ENCODE results near the gene JAM3.

Gene JAM3

DNA sequence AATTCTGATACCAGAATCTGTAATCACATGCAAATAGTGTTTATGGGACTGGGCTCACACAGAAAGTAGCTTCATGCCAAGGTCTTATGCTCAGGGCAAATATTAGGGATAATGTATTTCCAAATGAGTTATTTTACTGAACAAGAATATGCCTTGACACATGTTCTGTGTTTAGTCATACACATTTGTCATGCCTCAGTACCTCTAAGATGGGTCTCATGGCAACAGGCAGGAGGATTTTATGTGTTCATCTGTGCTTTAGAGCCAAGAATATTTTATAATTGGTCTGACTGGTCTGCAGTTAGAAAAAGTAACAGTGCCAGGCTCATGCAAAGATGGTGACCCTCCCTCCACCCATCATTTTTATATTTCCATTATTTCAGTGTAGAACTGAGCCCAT is 49.1 kb downstream of the JAM3 start:
- no peak for DNase-seq

GRCh38 chr11:134119094-134119493 is 50.2 kb downstream of the JAM3 start:
- no peak for DNase-seq

DNA sequence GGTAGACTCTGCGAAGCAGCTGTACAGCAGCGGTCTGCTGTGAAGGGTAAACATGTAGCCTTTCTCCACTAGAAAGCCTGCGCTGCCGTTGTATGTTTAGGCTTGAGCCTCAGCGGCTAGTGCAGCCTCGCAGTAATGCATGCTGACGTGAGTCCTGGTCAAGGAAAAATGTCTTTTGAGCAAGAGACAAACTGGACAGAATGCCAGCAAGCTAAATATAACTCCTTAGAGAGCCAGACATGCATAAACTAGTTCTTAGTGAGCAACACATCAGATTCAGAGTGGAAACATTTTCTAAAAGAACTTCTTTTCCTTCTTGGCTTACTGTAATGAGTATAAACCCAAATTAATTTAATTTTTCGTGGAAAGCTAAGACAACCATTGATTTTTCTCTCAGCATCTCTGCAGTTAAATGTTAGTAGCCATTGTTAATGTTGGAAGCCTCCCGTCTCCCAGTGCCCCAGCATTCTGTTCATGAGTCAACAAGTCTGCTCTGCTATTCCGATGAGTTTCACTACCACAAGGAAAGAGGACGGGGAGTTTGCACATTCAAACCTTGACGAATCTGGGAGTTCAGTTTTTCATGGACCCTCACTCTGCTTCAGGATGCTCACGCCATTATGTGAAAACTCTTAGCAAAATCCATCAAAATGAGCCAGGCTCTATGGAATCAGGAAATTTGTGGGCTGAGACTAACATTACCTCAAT is 51.4 kb downstream of the JAM3 start:
- no peak for DNase-seq

DNA sequence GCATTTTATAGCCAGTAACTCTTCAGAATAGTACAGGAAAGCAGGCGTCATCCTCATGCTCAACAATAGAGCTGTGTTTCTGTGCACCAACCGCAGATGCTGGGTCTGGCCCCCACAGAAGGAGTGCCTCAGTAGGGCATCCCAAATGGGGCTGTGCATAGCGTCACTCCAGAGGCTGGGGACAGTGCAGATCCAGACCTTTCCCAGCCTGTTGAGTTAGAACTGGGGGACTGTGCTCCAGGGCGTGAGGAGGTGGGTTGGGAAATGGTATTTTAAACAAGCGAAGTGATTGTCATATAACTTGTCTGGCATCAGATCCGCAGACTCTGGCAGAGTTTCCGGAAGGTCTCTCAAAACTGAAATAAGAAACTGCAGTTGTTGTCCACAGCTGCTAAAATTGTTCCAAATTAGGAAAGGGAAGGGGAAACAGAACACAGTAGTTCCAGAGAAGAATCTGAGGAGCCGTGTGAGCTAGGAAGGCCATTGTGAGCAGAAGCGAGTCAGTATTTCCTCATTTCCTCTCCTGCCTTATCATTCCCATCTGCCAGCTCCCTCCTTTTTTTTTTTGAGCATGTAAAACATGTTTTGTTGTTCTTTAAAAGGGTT is 52.2 kb downstream of the JAM3 start:
- no peak for DNase-seq

- DNase-seq: no peak
These were observed 56.0 kb downstream of the JAM3 start for GRCh38 chr11:134124660-134125451.

DNA sequence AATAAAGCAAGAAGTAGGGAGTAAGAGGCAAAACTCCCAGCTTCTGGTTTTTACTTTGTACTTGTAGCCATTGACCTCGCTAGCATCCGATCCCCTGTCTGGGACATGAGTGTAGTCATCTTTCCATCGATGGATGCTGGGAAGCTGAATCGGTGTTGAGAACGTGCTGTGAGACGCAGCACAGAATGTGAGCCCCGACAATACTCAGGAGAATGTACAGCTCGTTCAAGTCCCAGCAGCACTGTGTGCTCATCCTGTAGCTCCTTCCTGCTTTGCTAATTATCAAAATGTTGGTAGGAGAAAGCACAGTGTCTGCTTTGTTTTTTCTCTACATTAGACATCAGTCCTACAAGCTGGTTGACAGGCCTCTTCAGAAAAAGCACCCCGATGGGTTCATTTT is 56.6 kb downstream of the JAM3 start:
- no peak for DNase-seq

- no peak for DNase-seq
These were observed 57.4 kb downstream of the JAM3 start for GRCh38 chr11:134126217-134126822.

- DNase-seq: no peak
These were observed 62.9 kb downstream of the JAM3 start for GRCh38 chr11:134131628-134132244.

- no peak for DNase-seq
These were observed 63.9 kb downstream of the JAM3 start for GRCh38 chr11:134132808-134133207.

- DNase-seq: no peak
These were observed 65.3 kb downstream of the JAM3 start for GRCh38 chr11:134134167-134134566.

DNA sequence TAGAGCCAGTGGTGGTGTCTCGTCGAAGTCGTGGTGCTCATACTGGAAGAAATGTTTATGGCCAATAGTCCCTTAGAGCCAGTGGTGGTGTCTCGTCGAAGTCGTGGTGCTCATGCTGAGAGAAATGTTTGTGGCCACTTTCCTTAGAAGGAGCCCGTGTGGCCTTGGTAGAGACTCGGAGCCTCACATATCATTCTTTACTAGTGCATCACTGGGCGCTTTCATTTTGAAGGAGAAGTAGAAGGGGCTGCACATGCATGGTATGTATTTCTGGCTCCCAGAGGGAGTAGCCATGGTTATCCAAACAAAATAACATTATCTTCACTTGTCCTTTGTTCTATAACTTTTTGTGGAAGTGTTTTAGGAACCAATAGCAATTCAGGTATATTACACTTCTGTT is 69.5 kb downstream of the JAM3 start:
- no peak for DNase-seq

- no peak for DNase-seq
These were observed 70.5 kb downstream of the JAM3 start for GRCh38 chr11:134139303-134139872.

- DNase-seq: no peak
These were observed 71.0 kb downstream of the JAM3 start for GRCh38 chr11:134139873-134140331.

- no peak for DNase-seq
These were observed 72.2 kb downstream of the JAM3 start for GRCh38 chr11:134140961-134141490.

DNA sequence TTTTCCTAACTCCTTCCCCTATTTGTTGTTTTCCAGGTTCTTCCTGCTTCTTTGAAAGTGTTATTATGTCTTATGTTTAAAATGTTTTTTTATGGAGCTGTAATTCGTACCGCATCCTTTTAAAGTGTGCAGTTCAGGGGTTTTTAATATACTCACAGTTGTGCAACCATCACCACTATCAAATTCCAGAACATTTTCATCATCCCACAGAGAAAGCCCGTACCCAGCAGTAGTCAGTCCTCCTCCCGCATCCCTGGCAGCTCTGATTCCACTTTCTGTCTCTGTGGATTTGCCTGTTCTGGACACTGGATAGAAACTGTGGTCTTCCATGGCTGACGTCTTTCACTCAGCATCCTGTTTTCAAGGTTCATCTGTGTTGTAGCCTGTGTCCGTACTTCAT is 73.7 kb downstream of the JAM3 start:
- DNase-seq: no peak

DNA sequence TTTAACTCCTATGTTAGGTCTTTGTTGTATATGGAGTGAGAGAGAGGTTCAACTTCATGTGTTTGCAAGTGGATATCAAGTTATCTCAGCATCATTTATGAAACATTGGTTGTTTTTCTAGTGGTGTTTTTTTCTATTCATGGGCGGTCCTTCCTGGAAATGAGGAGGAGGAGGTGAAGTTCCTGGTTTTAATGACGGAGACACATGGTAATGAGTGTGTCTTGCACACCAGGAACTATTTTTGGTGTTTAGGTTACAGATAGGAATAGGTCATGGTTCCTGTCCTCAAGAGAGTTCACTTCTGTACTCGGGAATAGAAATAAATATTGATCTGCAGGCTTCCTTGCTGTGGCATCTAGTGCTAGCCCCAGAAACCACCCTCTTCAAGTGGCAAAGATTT is 74.9 kb downstream of the JAM3 start:
- no peak for DNase-seq

DNA sequence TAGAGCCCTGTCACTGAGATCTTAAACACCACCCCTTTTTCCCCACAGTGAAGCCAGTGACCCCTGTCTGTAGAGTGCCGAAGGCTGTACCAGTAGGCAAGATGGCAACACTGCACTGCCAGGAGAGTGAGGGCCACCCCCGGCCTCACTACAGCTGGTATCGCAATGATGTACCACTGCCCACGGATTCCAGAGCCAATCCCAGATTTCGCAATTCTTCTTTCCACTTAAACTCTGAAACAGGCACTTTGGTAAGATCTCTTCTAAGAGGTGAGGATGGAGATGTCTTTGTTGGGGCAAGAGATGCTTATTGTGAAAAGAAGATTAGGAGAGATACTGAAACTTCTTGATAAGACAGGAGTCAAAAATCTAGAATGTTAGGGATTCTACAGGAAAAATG is 75.9 kb downstream of the JAM3 start:
- DNase-seq: no peak

DNA sequence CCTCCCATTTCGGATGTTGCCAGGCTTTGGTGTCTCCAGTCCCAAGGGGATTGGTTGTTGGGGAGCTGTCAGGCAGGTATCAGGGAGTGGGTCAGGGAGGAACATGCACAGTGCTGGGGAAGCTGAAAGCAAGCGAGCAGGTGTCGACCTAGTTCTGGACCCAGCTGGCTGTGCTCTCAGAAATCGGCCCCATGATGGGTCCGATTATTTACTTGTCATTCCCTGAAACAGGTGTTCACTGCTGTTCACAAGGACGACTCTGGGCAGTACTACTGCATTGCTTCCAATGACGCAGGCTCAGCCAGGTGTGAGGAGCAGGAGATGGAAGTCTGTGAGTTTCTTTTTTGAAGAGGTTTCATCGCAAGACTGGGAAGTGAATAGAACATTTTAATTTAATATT is 76.8 kb downstream of the JAM3 start:
- DNase-seq: no peak

- no peak for DNase-seq
These were observed 77.7 kb downstream of the JAM3 start for GRCh38 chr11:134146598-134146997.

DNA sequence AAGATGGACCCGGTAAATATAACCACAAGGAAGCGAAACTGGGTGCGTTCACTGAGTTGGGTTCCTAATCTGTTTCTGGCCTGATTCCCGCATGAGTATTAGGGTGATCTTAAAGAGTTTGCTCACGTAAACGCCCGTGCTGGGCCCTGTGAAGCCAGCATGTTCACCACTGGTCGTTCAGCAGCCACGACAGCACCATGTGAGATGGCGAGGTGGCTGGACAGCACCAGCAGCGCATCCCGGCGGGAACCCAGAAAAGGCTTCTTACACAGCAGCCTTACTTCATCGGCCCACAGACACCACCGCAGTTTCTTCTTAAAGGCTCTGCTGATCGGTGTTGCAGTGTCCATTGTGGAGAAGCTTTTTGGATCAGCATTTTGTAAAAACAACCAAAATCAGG is 80.5 kb downstream of the JAM3 start:
- DNase-seq: no peak

DNA sequence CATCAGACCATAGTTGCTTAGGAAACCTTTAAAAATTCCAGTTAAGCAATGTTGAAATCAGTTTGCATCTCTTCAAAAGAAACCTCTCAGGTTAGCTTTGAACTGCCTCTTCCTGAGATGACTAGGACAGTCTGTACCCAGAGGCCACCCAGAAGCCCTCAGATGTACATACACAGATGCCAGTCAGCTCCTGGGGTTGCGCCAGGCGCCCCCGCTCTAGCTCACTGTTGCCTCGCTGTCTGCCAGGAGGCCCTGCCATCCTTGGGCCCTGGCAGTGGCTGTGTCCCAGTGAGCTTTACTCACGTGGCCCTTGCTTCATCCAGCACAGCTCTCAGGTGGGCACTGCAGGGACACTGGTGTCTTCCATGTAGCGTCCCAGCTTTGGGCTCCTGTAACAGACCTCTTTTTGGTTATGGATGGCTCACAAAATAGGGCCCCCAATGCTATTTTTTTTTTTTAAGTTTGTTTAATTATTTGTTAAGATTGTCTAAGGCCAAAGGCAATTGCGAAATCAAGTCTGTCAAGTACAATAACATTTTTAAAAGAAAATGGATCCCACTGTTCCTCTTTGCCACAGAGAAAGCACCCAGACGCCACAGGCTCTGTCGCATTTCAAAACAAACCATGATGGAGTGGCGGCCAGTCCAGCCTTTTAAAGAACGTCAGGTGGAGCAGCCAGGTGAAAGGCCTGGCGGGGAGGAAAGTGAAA is 81.5 kb downstream of the JAM3 start:
- DNase-seq: no peak
